HepG2 (cell line): ENCODE results near the gene ACAP1. TPM values are rescaled to one million over a fixed set of nuclear protein-coding genes. Genes with fewer than 3 reads are reported as not detected.

Source experiments
- CBFB ChIP-seq: sonication (generic); formaldehyde crosslinking; IDR thresholded peaks from 2 replicates; pipeline ENCODE4 v1.4.0; 2020; ENCODE audit warnings: missing genetic modification reagents
- FOXO4 ChIP-seq: sonication (generic); formaldehyde crosslinking; conservative IDR thresholded peaks from 2 replicates; pipeline ENCODE4 v1.8.1; 2023; ENCODE audit warnings: missing genetic modification reagents
- HOMEZ ChIP-seq: IDR thresholded peaks from 2 replicates; pipeline ENCODE4 v1.6.1; 2016; ENCODE audit warnings: low read depth
- JARID2 ChIP-seq: sonication (generic); formaldehyde crosslinking; IDR thresholded peaks from 2 replicates; pipeline ENCODE4 v1.8.1; 2023; ENCODE audit warnings: missing genetic modification reagents, inconsistent platforms; ENCODE audit not compliant: insufficient replicate concordance
- MAZ ChIP-seq, 2 experiments: sonication (generic) in 1 of 2; formaldehyde crosslinking in 1 of 2; IDR thresholded peaks; 2 replicates each; pipeline versions ENCODE4 v1.5.0 to v1.6.1; 2012 to 2020; ENCODE audit warnings: low read depth in 2 of 2, mild to moderate bottlenecking in 2 of 2, borderline replicate concordance in 1 of 2, improper control_type of control experiment in 1 of 2, low read length in 1 of 2, missing genetic modification reagents in 1 of 2, moderate library complexity in 1 of 2
- MTA1 ChIP-seq: sonication (generic); formaldehyde crosslinking; IDR thresholded peaks from 2 replicates; pipeline ENCODE4 v1.4.0; 2020; ENCODE audit warnings: missing genetic modification reagents, mild to moderate bottlenecking, borderline replicate concordance
- PHF21A ChIP-seq: sonication (generic); formaldehyde crosslinking; IDR thresholded peaks from 2 replicates; pipeline ENCODE4 v1.5.0; 2020; ENCODE audit warnings: mild to moderate bottlenecking, missing genetic modification reagents
- PHF8 ChIP-seq: sonication (generic); formaldehyde crosslinking; IDR thresholded peaks from 2 replicates; pipeline ENCODE4 v1.5.0; 2020; ENCODE audit warnings: missing genetic modification reagents
- PITX1 ChIP-seq: sonication (generic); formaldehyde crosslinking; IDR thresholded peaks from 2 replicates; pipeline ENCODE4 v1.5.1; 2020; ENCODE audit warnings: mild to moderate bottlenecking, missing genetic modification reagents
- RARA ChIP-seq: IDR thresholded peaks from 2 replicates; pipeline ENCODE4 v1.6.1; 2016; ENCODE audit warnings: missing genetic modification reagents, missing compliant biosample characterization
- SOX6 ChIP-seq, 2 experiments: fragments of 450-650 bp in 1 of 2; sonication (generic) in 1 of 2; formaldehyde crosslinking in 1 of 2; IDR thresholded peaks; 2 replicates each; pipeline versions ENCODE4 v1.4.0 to v1.6.1; 2017 to 2020; ENCODE audit warnings: antibody characterized with exemption in 1 of 2, mild to moderate bottlenecking in 1 of 2, missing genetic modification reagents in 1 of 2
- TEAD3 ChIP-seq: optimal IDR thresholded peaks from 2 replicates; pipeline ENCODE3; 2016; ENCODE audit warnings: borderline replicate concordance
- TGIF2 ChIP-seq: IDR thresholded peaks from 2 replicates; pipeline ENCODE4 v1.6.1; 2016; ENCODE audit warnings: control low read depth, missing compliant biosample characterization
- THAP7 ChIP-seq: sonication (generic); formaldehyde crosslinking; IDR thresholded peaks from 2 replicates; pipeline ENCODE4 v1.8.1; 2023; ENCODE audit warnings: mild to moderate bottlenecking, missing genetic modification reagents
- YEATS4 ChIP-seq: sonication (generic); formaldehyde crosslinking; IDR thresholded peaks from 2 replicates; pipeline ENCODE4 v1.4.0; 2020; ENCODE audit warnings: missing genetic modification reagents, borderline replicate concordance
- ZBTB2 ChIP-seq: sonication (generic); formaldehyde crosslinking; IDR thresholded peaks from 2 replicates; pipeline ENCODE4 v1.8.0; 2022; ENCODE audit warnings: low read depth, missing genetic modification reagents
- ZFP91 ChIP-seq: sonication (generic); formaldehyde crosslinking; IDR thresholded peaks from 2 replicates; pipeline ENCODE4 v1.9.0; 2022; ENCODE audit warnings: missing genetic modification reagents, mild to moderate bottlenecking, borderline replicate concordance
- ZNF772 ChIP-seq: sonication (generic); formaldehyde crosslinking; IDR thresholded peaks from 2 replicates; pipeline ENCODE4 v1.5.0; 2020; ENCODE audit warnings: mild to moderate bottlenecking, missing genetic modification reagents
- ZNF891 ChIP-seq: sonication (generic); formaldehyde crosslinking; IDR thresholded peaks from 2 replicates; pipeline ENCODE4 v1.5.0; 2020; ENCODE audit warnings: mild to moderate bottlenecking, missing genetic modification reagents
- ZSCAN21 ChIP-seq: sonication (generic); formaldehyde crosslinking; IDR thresholded peaks from 2 replicates; pipeline ENCODE4 v1.8.0; 2022; ENCODE audit warnings: mild to moderate bottlenecking, missing genetic modification reagents, moderate library complexity, borderline replicate concordance
- ZSCAN25 ChIP-seq: sonication (generic); formaldehyde crosslinking; IDR thresholded peaks from 2 replicates; pipeline ENCODE4 v1.8.0; 2022; ENCODE audit warnings: mild to moderate bottlenecking, missing genetic modification reagents
- polyA plus RNA-seq, 8 experiments: library from polyadenylated mRNA; depleted of rRNA in 3 of 8; stranded (reverse) in 7 of 8; unstranded in 1 of 8; fragments of >200 nt; fragmentation: Illumina TruSeq in 4 of 8; extraction: Trizol in 4 of 8; gene quantifications; 2 replicates each; pipeline versions ENCODE4 v1.2.1 to v1.2.3, GENCODE V29; 2011 to 2016; ENCODE audit warnings: low read depth in 4 of 8, missing spikeins in 1 of 8, mixed read lengths in 1 of 8; ENCODE audit not compliant: insufficient read depth in 1 of 8
- total RNA-seq, 5 experiments: library from RNA; depleted of rRNA; stranded (reverse); fragments of >200 nt; fragmentation: Illumina TruSeq; extraction: Trizol; gene quantifications; 2 replicates each; pipeline ENCODE4 v1.2.3, GENCODE V29; 2016; ENCODE audit warnings: low read depth in 1 of 5

The ACAP1 gene
- total and polyA plus RNA-seq, 2 of the 13 experiments (the other 11 are each of a cell fraction or from before 2014, with no cell fraction given) = 1.3 to 2.5 TPM

- TF ChIP-seq ZFP91 (CRISPR knock-in tag) = peak; percentile 34; the same call in 1 of the 2 replicates
- TF ChIP-seq PHF21A = peak; percentile 46; the same call in 1 of the 2 replicates
- TF ChIP-seq TGIF2 (CRISPR knock-in tag) = no peak
- TF ChIP-seq ZSCAN25 = 0 out of 2 replicates have a peak, but pooled peaks have one; percentile 42
- peak; percentile 61; the same call in 1 of the 2 replicates for TF ChIP-seq ZNF772 (CRISPR knock-in tag)
- TF ChIP-seq MAZ (IDR thresholded peaks at IDR 0.05; ENCODE audit: borderline replicate concordance, low read depth, low read length) = peak; percentile 85; the same call in 1 of the 2 replicates
- peak; percentile 50; the same call in 1 of the 2 replicates for TF ChIP-seq MAZ (CRISPR knock-in tag; IDR thresholded peaks at IDR 0.05; ENCODE audit: low read depth)
- peak; percentile 49; the same call in 1 of the 2 replicates for TF ChIP-seq HOMEZ (CRISPR knock-in tag)
- TF ChIP-seq YEATS4 (CRISPR knock-in tag) = peak; percentile 20; the same call in 1 of the 2 replicates
- no peak for TF ChIP-seq ZNF891 (CRISPR knock-in tag)
- TF ChIP-seq TEAD3 (CRISPR knock-in tag) = peak; percentile 4
- no peak for TF ChIP-seq FOXO4
- peak; percentile 55; the same call in 1 of the 2 replicates for TF ChIP-seq ZBTB2
- peak; percentile 54 for TF ChIP-seq PHF8 (CRISPR knock-in tag)
- TF ChIP-seq SOX6 (IDR thresholded peaks at IDR 0.05) = no peak
- TF ChIP-seq SOX6 (CRISPR knock-in tag; IDR thresholded peaks at IDR 0.05) = peak; percentile 54; the same call in 1 of the 2 replicates
- peak; percentile 49 for TF ChIP-seq JARID2 (CRISPR knock-in tag)
- TF ChIP-seq ZSCAN21 (CRISPR knock-in tag) = 0 out of 2 replicates have a peak, but pooled peaks have one; percentile 23
- TF ChIP-seq MTA1 (CRISPR knock-in tag) = peak; percentile 61; the same call in 1 of the 2 replicates
- TF ChIP-seq CBFB (CRISPR knock-in tag) = no peak; the same call in 1 of the 2 replicates
- TF ChIP-seq THAP7 (CRISPR knock-in tag) = peak; percentile 67; the same call in 1 of the 2 replicates
- 0 out of 2 replicates have a peak, but pooled peaks have one; percentile 8 for TF ChIP-seq RARA (CRISPR knock-in tag)
- no peak for TF ChIP-seq PITX1 (CRISPR knock-in tag)
Observed at GRCh38 chr17:7306911-7307685, 29.2 kb upstream of the ACAP1 start, which contains the start of gene EIF5A (continued).
